DMS 273 treated with DMSO at 0.1 percent for 48 hours (cell line): ENCODE results near the gene TNFAIP2.

Experiments
- DNase-seq: peaks from one replicate; lab custom pipeline; 2025; lab: John Stamatoyannopoulos, UW

The TNFAIP2 gene, protein sequence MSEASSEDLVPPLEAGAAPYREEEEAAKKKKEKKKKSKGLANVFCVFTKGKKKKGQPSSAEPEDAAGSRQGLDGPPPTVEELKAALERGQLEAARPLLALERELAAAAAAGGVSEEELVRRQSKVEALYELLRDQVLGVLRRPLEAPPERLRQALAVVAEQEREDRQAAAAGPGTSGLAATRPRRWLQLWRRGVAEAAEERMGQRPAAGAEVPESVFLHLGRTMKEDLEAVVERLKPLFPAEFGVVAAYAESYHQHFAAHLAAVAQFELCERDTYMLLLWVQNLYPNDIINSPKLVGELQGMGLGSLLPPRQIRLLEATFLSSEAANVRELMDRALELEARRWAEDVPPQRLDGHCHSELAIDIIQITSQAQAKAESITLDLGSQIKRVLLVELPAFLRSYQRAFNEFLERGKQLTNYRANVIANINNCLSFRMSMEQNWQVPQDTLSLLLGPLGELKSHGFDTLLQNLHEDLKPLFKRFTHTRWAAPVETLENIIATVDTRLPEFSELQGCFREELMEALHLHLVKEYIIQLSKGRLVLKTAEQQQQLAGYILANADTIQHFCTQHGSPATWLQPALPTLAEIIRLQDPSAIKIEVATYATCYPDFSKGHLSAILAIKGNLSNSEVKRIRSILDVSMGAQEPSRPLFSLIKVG

DNA sequence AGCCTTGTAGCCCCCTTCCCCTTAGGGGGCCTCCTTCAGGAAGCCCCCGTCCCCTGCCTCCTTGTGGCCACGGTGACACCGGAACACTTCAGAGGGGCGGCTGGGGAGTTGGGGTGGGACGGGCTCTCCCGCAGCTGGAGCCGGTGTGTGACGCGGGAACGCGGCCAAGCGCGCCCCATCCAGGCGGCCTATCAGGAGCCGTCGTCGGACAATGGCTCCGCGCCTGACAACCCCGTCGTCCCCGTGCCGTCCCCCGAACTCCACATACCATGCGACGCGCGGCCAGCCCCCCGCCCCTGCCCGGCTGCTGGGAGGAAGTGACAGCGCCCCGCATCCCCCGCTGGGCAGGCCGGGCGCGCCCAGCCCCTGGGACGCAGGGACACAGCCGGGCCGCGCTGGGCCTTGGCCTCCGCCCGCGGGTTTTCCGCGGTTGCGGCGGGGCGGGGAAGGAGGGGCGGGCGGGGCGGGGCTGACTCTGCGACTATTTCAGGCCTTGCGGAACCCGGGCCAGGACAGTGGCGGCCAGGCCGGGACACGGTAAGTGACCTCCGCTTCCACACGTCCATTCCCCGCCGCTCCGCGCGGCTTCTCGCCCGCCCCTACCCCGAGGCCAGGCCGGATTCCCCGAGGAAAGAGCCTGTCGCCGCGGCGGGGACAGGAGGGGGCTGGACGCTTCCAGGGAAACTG, at the start of gene TNFAIP2:
Gene TNFAIP2 (plus strand): TSS at position 515 of the 687 bp plus-strand sequence. CDS start 2,997 bp downstream, outside the sequence.
- DNase-seq, result no peak

GRCh38 chr14:103073876-103074728, 49.2 kb upstream of the TNFAIP2 start:
- DNase-seq, result no peak

DNA sequence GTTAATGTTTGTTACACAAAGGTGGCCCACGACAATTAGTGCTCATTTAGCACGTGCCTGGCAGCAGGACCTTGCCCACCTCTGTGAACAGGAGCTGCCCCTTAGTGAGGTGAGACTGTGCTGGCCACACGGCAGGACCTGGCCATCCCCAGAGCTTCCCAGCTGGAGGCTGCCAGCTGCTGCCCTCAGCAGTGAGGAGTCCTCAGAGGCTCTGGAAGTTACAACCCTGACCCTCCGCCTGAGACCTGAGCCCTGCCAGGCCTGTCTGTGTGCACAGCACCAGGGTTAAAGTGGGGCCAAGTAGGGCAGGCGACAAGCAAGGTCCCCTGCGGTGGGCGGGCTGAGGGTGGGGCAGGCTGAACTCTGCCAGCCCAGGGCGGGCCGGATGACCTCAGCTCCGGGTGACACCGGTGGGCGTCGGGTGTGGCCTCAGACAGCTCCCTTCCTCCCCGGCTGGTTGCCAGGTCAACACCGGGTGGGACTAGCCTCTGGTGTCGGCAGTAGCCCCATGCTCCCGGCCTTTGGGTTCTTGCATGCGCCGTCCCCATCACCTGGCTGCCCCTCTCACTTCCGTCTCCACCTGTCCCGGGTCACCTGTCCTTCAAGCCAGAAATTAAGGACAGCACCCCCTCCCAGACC, 48.4 kb upstream of the TNFAIP2 start:
- no peak for DNase-seq

DNA sequence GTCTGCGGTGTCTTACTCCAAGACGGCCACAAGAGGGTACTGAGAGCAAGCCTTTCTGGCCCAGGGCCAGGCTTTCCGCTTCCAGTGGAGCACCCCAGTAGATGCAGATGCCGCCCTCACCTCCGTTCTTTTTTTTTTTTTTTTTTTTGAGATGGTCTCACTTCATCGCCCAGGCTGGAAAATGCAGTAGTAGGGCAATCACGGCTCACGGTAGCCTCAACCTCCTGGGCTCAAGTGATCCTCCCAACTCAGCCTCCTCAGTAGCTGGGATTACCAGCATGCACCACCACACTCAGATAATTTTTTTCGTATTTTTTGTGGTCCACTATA, 44.9 kb upstream of the TNFAIP2 start:
- peak; percentile 52 for DNase-seq

DNA sequence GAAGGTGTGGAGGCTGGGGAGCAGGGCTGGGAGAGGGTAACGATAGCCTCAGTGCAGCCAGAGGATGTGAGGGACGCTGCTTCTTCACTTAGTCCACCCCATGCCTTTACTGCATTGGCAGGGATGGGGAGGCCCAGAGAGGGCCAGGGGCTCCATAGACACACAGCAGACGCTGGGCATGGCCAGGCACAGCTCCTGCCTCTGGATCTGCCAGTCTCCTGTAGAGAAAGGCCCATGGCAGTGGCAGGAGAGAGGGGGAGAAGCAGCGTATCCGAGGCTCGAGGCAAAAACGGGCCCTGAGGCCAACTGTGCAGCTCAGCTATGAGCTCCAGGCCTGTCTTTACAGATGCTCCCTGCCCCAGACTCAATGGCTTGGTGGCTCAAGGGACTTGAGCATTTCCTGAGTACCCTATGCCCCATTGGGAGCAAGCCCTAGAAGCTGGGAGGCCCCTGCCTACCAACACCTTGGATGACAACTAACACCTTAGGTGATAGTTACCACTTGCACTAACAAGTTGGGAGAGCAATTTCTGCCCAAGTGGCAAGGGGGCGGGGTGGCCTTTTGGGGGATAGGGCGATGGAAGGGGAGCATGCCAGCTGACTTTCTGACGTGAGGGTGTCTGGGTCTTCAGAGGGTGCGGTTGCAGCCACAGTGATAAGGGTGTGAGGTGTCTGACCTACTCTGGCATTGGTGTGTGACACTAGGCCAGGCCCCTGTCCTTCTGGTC, 44.2 kb upstream of the TNFAIP2 start:
- no peak for DNase-seq

DNA sequence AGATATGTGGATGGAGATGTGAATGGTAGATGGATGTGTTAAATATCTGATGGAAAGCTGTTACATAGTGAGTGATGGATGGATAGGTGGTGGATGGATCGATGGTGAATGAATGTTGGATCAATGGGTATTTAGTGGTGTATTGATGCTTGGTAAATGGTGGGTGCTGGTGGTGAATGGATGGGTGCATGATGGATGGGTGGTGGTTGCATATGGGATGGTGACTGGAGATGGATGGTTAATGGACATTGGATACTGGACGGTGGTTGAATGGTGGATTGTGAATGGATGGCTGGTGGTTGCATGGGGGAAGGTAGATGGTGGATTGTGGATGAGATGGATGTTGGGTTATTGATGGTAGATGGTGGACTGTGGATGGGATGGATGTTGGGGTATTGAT, 41.3 kb upstream of the TNFAIP2 start:
- no peak for DNase-seq

DNA sequence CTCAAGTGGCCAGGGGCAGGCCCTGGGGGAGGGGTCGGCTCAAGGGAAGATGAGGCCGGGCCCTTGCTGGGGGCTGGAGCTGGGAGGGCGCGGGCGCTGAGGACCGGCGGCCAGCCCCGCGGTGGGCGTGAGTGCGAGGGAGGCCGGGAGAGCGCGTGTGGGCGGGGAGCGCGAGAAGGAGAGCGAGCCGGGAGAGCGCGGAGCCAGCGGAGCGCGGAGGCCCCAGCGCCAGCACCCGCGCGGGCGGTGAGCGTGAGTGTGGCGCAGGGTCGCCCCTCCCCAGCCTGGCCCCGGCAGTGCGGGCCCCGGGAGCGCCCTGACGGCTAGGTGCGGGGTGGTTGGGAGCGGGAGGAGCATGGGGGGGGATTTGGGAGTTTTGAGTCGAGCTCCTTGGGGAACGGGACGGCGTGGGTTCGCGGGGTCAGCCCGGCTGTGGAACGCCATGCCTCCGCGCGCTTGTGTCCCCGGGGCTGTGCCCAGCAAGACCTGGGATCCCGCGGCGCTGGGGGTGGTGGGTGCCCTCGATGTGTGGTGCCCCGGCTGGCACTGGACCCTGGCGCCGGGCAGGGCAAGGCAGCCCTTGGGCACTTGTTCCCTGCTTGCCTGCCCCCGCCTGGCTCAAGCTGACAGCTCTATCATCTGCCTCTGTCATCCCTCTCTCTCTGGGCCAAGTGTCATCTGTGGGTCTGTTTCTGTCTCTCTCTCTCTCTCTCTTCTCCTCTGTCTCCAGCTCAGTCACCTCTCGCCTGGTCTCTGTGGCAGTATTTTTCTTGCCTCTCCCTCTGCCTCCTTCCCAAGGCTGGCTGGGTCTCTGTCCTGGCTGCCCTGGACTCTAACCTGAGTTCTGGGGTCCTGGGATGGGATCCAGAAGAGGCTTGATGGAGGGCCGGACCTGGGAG, 39.0 kb upstream of the TNFAIP2 start, which contains the start of gene LBHD2:
Gene LBHD2 (plus strand): TSS at position 190 of the 899 bp plus-strand sequence. CDS start 1,803 bp downstream, outside the sequence.
- DNase-seq, result no peak

DNA sequence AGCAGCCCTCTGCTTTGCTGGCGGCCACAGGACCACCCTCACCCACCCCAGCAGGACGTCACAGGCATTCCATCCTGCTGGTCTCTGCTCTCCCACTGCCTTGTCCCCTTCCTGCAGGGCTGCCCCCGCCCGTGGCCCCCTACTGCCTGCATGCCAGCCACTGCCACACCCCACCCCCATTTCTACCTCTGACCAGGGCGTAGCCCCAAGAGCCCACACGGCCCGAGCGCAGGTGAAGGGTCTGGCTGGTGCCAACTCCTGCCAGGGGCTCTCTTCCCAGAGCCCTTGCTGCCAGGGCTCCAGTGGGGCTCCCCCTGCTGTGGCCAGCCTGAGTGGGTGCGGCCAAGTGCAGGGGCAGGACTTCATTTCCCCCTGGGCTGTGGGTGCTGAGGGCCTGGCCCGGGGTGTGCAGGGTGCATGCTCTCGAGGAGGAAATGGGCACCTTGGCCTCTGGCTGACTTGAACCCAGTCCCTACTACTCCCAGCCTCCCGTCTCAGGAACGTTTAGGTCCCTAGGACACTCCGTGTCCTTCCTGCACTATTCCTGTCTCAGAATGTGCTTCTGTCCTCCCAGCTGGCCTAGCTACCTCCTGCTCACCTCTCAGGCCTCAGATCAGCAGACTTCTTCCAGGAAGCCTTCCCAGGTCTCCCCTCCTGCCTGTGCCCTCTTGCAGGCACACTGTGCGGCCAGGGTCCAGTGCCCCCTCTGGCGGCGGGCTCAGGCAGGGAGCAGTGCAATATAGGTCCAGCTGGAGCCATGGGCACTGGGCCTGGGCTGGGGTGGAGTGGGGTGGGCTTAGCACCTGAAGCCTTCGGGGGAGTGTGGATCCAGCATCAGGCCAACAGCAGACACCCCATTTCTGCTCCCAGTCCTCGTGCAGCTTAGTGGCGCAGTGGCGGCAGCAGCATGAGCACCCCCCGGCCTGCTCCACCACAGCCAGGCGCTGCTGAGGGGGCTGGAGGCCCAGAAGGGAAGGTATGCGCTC, 37.9 kb upstream of the TNFAIP2 start:
- no peak for DNase-seq

GRCh38 chr14:103086771-103087342, 36.4 kb upstream of the TNFAIP2 start:
- no peak for DNase-seq

- no peak for DNase-seq
Observed at GRCh38 chr14:103087343-103087835, 35.9 kb upstream of the TNFAIP2 start.

DNA sequence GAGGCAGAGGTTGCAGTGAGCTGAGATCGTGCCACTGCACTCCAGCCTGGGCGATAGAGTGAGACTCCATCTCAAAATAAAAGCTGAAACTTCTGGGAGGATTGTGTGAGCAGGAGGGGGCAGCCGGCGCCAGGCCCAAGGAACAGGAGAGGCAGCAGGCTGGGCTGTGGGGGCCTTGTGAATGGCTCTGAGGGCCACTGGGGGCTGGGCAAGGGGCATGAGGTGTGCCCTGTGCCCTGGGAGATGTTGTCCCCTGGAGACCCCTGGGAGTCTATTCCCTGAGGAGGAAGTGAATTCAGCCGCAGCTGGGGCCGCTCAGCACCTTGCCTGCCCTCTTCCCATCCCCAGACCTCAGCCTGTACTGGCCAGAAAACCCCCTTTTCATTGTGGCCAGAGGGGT, 34.3 kb upstream of the TNFAIP2 start:
- DNase-seq, result no peak

- DNase-seq, result no peak
Observed at GRCh38 chr14:103089386-103090335, 33.6 kb upstream of the TNFAIP2 start.

DNA sequence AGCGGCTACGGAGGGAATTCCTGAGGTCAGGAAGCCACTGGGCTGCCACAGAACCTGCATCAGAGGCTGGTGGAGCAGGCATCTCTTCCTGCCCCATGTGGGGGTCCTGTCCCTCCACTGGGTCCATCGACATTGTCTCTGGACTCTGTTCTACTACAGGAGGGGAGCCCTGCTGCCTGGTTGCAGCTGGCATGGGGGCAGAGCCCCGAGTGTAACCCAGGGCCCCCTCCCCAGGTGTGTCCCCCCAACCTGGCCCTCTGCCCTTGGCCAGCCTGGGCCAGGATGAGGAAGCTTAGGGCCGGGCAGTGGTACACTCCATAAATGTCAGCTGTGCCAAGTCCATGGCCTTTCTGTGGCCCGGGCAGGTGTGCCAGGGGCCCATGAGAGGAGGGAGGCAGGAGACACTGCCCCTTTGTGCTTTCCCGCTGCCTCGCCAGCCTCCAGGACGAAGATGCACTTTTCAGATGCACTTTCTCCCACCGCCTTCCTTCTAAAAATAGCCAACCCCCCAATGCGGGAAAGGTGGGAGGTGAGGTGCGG, 32.7 kb upstream of the TNFAIP2 start:
- no peak for DNase-seq

DNA sequence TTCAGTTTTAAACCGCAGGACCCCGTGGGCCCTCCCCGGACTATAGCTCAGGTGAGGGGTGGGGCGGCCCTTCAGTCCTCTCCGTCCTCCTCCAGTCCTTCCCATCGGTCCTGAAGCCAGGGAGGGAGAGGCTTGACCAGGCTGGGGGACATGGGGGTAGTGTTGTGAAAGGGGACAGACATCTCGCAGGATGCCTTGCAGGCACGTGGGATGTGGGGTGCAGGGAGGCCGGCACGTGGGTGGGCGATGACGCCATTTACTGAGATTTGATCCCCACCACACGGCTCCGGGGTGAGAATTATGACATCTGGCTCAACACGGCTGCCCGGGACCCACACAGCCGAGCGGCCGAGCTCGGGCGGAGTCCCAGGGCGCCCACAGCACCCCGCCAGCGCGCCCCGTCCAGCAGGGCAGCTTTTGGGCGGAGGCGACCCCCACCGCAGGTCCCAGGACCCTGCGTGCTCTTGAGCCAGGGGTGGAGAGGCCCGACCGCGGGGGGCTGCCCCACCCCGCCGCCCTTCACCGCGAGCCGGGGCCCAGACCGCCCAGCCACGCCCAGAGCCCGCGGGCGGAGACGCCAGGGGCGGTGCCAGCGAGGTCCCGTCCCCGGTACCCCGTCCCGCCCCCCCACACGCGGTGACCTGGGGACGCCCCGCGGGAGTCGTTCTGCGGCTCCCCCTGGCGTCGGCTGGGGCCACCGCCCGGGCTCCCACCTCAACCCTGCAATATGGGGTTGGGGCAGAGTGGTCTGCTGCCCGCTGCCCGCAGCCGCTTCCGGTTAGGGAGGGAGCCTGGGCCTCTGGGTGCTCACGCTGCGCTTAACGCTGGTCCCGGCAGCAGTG, 32.0 kb upstream of the TNFAIP2 start:
- no peak for DNase-seq

GRCh38 chr14:103091883-103092222, 31.4 kb upstream of the TNFAIP2 start:
- DNase-seq, result no peak
